GM23338 (cell line): ENCODE results near the gene DNAJC5G. TPM values are rescaled to one million over a fixed set of nuclear protein-coding genes. Genes with fewer than 3 reads are reported as not detected.

Experiments used
- ATAC-seq: fragments of 200-7000 bp; cut with Tn5 transposase; 3 replicates; pipeline ENCODE4 v1.9.1; 2020
- DNase-seq: peaks from one replicate; pipeline ENCODE4 v3.0.0-alpha.2; 2015; ENCODE audit warnings: low spot score
- H2AFZ ChIP-seq: fragments of 200-600 bp; sonication (generic); 2 replicates; pipeline ENCODE4 v1.8.0; 2016; ENCODE audit warnings: antibody characterized with exemption, mild to moderate bottlenecking, moderate library complexity
- H3F3A ChIP-seq: fragments of 200-600 bp; sonication (generic); replicated peaks from 2 replicates; pipeline ENCODE4 v1.8.0; 2017; ENCODE audit warnings: antibody characterized with exemption, mixed run types, low read depth
- H3K27ac ChIP-seq: fragments of 200-600 bp; sonication (generic); 2 replicates; pipeline ENCODE4 v1.6.1; 2016; ENCODE audit warnings: low read depth
- H3K27me3 ChIP-seq: fragments of 200-600 bp; sonication (generic); 2 replicates; pipeline ENCODE4 v1.8.0; 2016; ENCODE audit warnings: mild to moderate bottlenecking, mixed run types, moderate library complexity; ENCODE audit not compliant: insufficient read depth
- H3K36me3 ChIP-seq: fragments of 200-600 bp; sonication (generic); 2 replicates; pipeline ENCODE4 v1.8.0; 2016; ENCODE audit warnings: mild to moderate bottlenecking; ENCODE audit not compliant: insufficient read depth
- H3K4me1 ChIP-seq: fragments of 200-600 bp; sonication (generic); 2 replicates; pipeline ENCODE4 v1.8.0; 2016; ENCODE audit warnings: mild to moderate bottlenecking, moderate library complexity; ENCODE audit not compliant: insufficient read depth
- H3K4me2 ChIP-seq: fragments of 200-600 bp; sonication (generic); 2 replicates; pipeline ENCODE4 v1.7.1; 2017; ENCODE audit warnings: mixed run types
- H3K4me3 ChIP-seq: fragments of 200-600 bp; sonication (generic); 2 replicates; pipeline ENCODE4 v1.6.1; 2016; ENCODE audit warnings: mixed run types
- H3K79me2 ChIP-seq: fragments of 200-600 bp; sonication (generic); replicated peaks from 2 replicates; pipeline ENCODE4 v1.8.0; 2017; ENCODE audit warnings: mild to moderate bottlenecking; ENCODE audit not compliant: insufficient read depth
- H3K9me2 ChIP-seq: fragments of 200-600 bp; sonication (generic); 2 replicates; pipeline ENCODE4 v1.8.0; 2017; ENCODE audit not compliant: insufficient read depth
- H4K20me1 ChIP-seq: fragments of 200-600 bp; sonication (generic); replicated peaks from 2 replicates; pipeline ENCODE4 v1.8.0; 2017; ENCODE audit warnings: mild to moderate bottlenecking; ENCODE audit not compliant: insufficient read depth
- H3K27ac Mint-ChIP-seq: 2 replicates; pipeline ENCODE4 v1.8.0; 2020; ENCODE audit warnings: inconsistent platforms, mild to moderate bottlenecking, moderate library complexity, mixed read lengths
- H3K27me3 Mint-ChIP-seq: 3 replicates; pipeline ENCODE4 v1.8.0; 2022; ENCODE audit warnings: low read depth, mild to moderate bottlenecking, moderate library complexity, mixed read lengths, inconsistent platforms; ENCODE audit not compliant: insufficient read depth, poor library complexity
- H3K36me3 Mint-ChIP-seq: 3 replicates; pipeline ENCODE4 v1.8.0; 2021; ENCODE audit warnings: low read depth, mild to moderate bottlenecking, inconsistent platforms, moderate library complexity, mixed read lengths
- H3K4me1 Mint-ChIP-seq: 3 replicates; pipeline ENCODE4 v1.8.0; 2020; ENCODE audit warnings: mild to moderate bottlenecking, inconsistent platforms, mixed read lengths
- H3K4me3 Mint-ChIP-seq: 3 replicates; pipeline ENCODE4 v1.8.0; 2021; ENCODE audit warnings: moderate library complexity, mild to moderate bottlenecking, inconsistent platforms, mixed read lengths
- H3K9me3 Mint-ChIP-seq: 3 replicates; pipeline ENCODE4 v1.8.0; 2020; ENCODE audit warnings: moderate library complexity, mild to moderate bottlenecking, inconsistent platforms, mixed read lengths
- CREB1 ChIP-seq: fragments of 250-450 bp; sonication (Bioruptor Pico); IDR thresholded peaks from 2 replicates; pipeline ENCODE4 v1.5.0; 2020; ENCODE audit warnings: low read depth, mild to moderate bottlenecking, moderate library complexity
- EZH2 ChIP-seq: fragments of 200-600 bp; sonication (generic); IDR thresholded peaks from one replicate; pipeline ENCODE4 v1.8.0; 2017; ENCODE audit warnings: antibody characterized with exemption, mild to moderate bottlenecking, low read depth; ENCODE audit not compliant: unreplicated experiment
- JUNB ChIP-seq: IDR thresholded peaks from one replicate; pipeline ENCODE4 v1.6.1; 2016; ENCODE audit warnings: antibody characterized with exemption; ENCODE audit not compliant: unreplicated experiment
- NANOG ChIP-seq: IDR thresholded peaks from 2 replicates; pipeline ENCODE4 v1.6.1; 2016; ENCODE audit warnings: antibody characterized with exemption, borderline replicate concordance
- POLR2AphosphoS5 ChIP-seq: IDR thresholded peaks from 2 replicates; pipeline ENCODE4 v1.6.1; 2016; ENCODE audit warnings: antibody characterized with exemption, low read depth
- STAT1 ChIP-seq: IDR thresholded peaks from one replicate; pipeline ENCODE4 v1.6.1; 2016; ENCODE audit warnings: antibody characterized with exemption; ENCODE audit not compliant: unreplicated experiment
- ZNF114 ChIP-seq: fragments of 250-450 bp; sonication (Bioruptor Pico); IDR thresholded peaks from 2 replicates; pipeline ENCODE4 v1.5.0; 2020; ENCODE audit warnings: mild to moderate bottlenecking, moderate library complexity
- ZNF331 ChIP-seq: fragments of 250-450 bp; sonication (Bioruptor Pico); IDR thresholded peaks from 2 replicates; pipeline ENCODE4 v1.5.0; 2020; ENCODE audit warnings: low read depth, mild to moderate bottlenecking, moderate library complexity
- polyA plus RNA-seq: library from polyadenylated mRNA; unstranded; fragments of >200 nt; fragmentation: Nextera tagmentation; extraction: Ambion mirVana; gene quantifications from 2 replicates; pipeline ENCODE4 v1.2.1, GENCODE V29; 2016
- total RNA-seq: library from RNA; depleted of rRNA; stranded (reverse); fragments of >200 nt; shearing (Covaris generic); gene quantifications from 2 replicates; pipeline ENCODE4 v1.2.3, GENCODE V29; 2014
- TF ChIP-seq, protein P1 (sequence below): IDR thresholded peaks from one replicate; pipeline ENCODE4 v1.6.1; 2018; ENCODE audit warnings: antibody characterized with exemption; ENCODE audit not compliant: unreplicated experiment
- TF ChIP-seq, protein P2 (sequence below): fragments of 250-450 bp; sonication (Bioruptor Pico); IDR thresholded peaks from 2 replicates; pipeline ENCODE4 v1.5.0; 2020; ENCODE audit warnings: mild to moderate bottlenecking, moderate library complexity

The DNAJC5G gene
- total and polyA plus RNA-seq, 2 experiments from 2014 or later = 0.59 TPM; not detected in 1

DNA sequence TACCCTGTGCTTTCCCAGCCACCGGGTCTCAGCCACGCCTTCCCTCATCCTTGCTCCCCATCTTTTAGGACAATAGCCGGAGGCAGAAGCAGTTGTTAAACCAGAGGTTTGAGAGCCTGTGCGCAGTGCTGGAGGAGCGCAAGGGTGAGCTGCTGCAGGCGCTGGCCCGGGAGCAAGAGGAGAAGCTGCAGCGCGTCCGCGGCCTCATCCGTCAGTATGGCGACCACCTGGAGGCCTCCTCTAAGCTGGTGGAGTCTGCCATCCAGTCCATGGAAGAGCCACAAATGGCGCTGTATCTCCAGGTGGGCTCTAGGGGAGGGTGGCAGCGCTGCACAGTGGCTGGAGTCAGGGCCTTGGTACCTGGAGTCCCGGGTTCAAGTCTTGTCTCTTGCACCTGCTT, 30.3 kb downstream of the DNAJC5G start:
- Histone ChIP-seq H3K36me3 (no peaks in the 10 kb centered on the region), H3K27ac (no peak overlapping the region), H3K4me2 (no peak overlapping the region), H3K9me2 (no peaks in the 10 kb centered on the region), H3F3A (peaks cover 10% of the 10 kb centered on the region; the same call in 1 of the 2 replicates), H2AFZ (no peak overlapping the region), H3K4me1 (peaks cover 9% of the 10 kb centered on the region), H4K20me1 (peaks cover 4% of the 10 kb centered on the region; the same call in 1 of the 2 replicates), H3K27me3 (peaks cover 57% of the 10 kb centered on the region), H3K79me2 (no peaks in the 10 kb centered on the region), H3K4me3 (no peak overlapping the region)
- no peak for TF ChIP-seq ZNF331 (CRISPR knock-in tag)
- TF ChIP-seq POLR2AphosphoS5 = no peak
- TF ChIP-seq NANOG = no peak
- TF ChIP-seq, protein P1, sequence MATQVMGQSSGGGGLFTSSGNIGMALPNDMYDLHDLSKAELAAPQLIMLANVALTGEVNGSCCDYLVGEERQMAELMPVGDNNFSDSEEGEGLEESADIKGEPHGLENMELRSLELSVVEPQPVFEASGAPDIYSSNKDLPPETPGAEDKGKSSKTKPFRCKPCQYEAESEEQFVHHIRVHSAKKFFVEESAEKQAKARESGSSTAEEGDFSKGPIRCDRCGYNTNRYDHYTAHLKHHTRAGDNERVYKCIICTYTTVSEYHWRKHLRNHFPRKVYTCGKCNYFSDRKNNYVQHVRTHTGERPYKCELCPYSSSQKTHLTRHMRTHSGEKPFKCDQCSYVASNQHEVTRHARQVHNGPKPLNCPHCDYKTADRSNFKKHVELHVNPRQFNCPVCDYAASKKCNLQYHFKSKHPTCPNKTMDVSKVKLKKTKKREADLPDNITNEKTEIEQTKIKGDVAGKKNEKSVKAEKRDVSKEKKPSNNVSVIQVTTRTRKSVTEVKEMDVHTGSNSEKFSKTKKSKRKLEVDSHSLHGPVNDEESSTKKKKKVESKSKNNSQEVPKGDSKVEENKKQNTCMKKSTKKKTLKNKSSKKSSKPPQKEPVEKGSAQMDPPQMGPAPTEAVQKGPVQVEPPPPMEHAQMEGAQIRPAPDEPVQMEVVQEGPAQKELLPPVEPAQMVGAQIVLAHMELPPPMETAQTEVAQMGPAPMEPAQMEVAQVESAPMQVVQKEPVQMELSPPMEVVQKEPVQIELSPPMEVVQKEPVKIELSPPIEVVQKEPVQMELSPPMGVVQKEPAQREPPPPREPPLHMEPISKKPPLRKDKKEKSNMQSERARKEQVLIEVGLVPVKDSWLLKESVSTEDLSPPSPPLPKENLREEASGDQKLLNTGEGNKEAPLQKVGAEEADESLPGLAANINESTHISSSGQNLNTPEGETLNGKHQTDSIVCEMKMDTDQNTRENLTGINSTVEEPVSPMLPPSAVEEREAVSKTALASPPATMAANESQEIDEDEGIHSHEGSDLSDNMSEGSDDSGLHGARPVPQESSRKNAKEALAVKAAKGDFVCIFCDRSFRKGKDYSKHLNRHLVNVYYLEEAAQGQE = no peak
- TF ChIP-seq EZH2 = no peak
- TF ChIP-seq, protein P2, sequence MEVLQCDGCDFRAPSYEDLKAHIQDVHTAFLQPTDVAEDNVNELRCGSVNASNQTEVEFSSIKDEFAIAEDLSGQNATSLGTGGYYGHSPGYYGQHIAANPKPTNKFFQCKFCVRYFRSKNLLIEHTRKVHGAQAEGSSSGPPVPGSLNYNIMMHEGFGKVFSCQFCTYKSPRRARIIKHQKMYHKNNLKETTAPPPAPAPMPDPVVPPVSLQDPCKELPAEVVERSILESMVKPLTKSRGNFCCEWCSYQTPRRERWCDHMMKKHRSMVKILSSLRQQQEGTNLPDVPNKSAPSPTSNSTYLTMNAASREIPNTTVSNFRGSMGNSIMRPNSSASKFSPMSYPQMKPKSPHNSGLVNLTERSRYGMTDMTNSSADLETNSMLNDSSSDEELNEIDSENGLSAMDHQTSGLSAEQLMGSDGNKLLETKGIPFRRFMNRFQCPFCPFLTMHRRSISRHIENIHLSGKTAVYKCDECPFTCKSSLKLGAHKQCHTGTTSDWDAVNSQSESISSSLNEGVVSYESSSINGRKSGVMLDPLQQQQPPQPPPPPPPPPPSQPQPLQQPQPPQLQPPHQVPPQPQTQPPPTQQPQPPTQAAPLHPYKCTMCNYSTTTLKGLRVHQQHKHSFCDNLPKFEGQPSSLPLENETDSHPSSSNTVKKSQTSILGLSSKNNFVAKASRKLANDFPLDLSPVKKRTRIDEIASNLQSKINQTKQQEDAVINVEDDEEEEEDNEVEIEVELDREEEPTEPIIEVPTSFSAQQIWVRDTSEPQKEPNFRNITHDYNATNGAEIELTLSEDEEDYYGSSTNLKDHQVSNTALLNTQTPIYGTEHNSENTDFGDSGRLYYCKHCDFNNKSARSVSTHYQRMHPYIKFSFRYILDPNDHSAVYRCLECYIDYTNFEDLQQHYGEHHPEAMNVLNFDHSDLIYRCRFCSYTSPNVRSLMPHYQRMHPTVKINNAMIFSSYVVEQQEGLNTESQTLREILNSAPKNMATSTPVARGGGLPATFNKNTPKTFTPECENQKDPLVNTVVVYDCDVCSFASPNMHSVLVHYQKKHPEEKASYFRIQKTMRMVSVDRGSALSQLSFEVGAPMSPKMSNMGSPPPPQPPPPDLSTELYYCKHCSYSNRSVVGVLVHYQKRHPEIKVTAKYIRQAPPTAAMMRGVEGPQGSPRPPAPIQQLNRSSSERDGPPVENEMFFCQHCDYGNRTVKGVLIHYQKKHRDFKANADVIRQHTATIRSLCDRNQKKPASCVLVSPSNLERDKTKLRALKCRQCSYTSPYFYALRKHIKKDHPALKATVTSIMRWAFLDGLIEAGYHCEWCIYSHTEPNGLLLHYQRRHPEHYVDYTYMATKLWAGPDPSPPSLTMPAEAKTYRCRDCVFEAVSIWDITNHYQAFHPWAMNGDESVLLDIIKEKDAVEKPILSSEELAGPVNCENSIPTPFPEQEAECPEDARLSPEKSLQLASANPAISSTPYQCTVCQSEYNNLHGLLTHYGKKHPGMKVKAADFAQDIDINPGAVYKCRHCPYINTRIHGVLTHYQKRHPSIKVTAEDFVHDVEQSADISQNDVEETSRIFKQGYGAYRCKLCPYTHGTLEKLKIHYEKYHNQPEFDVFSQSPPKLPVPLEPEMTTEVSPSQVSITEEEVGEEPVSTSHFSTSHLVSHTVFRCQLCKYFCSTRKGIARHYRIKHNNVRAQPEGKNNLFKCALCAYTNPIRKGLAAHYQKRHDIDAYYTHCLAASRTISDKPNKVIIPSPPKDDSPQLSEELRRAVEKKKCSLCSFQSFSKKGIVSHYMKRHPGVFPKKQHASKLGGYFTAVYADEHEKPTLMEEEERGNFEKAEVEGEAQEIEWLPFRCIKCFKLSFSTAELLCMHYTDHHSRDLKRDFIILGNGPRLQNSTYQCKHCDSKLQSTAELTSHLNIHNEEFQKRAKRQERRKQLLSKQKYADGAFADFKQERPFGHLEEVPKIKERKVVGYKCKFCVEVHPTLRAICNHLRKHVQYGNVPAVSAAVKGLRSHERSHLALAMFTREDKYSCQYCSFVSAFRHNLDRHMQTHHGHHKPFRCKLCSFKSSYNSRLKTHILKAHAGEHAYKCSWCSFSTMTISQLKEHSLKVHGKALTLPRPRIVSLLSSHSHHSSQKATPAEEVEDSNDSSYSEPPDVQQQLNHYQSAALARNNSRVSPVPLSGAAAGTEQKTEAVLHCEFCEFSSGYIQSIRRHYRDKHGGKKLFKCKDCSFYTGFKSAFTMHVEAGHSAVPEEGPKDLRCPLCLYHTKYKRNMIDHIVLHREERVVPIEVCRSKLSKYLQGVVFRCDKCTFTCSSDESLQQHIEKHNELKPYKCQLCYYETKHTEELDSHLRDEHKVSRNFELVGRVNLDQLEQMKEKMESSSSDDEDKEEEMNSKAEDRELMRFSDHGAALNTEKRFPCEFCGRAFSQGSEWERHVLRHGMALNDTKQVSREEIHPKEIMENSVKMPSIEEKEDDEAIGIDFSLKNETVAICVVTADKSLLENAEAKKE (CRISPR knock-in tag) = no peak
- no peak for TF ChIP-seq STAT1
- no peak for TF ChIP-seq JUNB
- TF ChIP-seq ZNF114 (CRISPR knock-in tag) = no peak
- TF ChIP-seq CREB1 (CRISPR knock-in tag) = no peak
- no peak overlapping the region; the same call in 2 of the 3 replicates for H3K4me3 Mint-ChIP-seq
- no peak overlapping the region for H3K27ac Mint-ChIP-seq
- no peaks in the 10 kb centered on the region for H3K9me3 Mint-ChIP-seq
- peaks cover 54% of the 10 kb centered on the region for H3K27me3 Mint-ChIP-seq
- 0 out of 3 replicates have a peak, but pooled peaks cover 5% of the 10 kb centered on the region for H3K36me3 Mint-ChIP-seq
- no peak for DNase-seq
- no peak for ATAC-seq
- H3K4me1 Mint-ChIP-seq = peaks cover 6% of the 10 kb centered on the region
